Sciatic nerve (tissue), 2 donors: Measurements from ENCODE around the gene AMZ1. TPM values are rescaled to one million over a fixed set of nuclear protein-coding genes. Genes with fewer than 3 reads are reported as not detected.

Experiments used
- ATAC-seq: fragments of 200-7000 bp; cut with Tn5 transposase; one replicate; pipeline ENCODE4 v1.9.1; 2020; ENCODE audit warnings: mild to moderate bottlenecking, moderate library complexity
- DNase-seq: peaks from one replicate; pipeline ENCODE4 v3.0.0-alpha.2; 2020; ENCODE audit warnings: low spot score
- intact Hi-C: fragments of 100-400 bp; cut with DNase I; formaldehyde crosslinking; loops from one replicate; pipeline ENCODE4 v1.14.2; 2022
- total RNA-seq: library from RNA; stranded (reverse); fragmentation: NEBNext Ultra II Directional; extraction: Animal tissue kit (Norgen Biotek cat#: 25700); gene quantifications from one replicate; pipeline ENCODE4 v1.2.1, GENCODE V29; 2021
- donor health status: DM: no; HTN: no; CAD: no.
- donor health status: DM: no; HTN: no; CAD: no.

The AMZ1 gene
- total RNA-seq: 0.31 TPM

GRCh38 chr7:2687881-2688318, at the start of gene AMZ1:
Gene AMZ1 (plus strand): TSS chr7:2688202. CDS start chr7:2700452, 12,250 bp downstream.
- DNase-seq (no peak), ATAC-seq (peak; percentile 47)
- intact Hi-C loops: no loop called here

GRCh38 chr7:2638224-2638991, 49.6 kb upstream of the AMZ1 start:
- peak; percentile 49 for ATAC-seq
- intact Hi-C loops: no loop called here
- peak; percentile 80 for DNase-seq

- intact Hi-C loops: no loop called here
- DNase-seq (no peak), ATAC-seq (no peak)
These were observed 48.8 kb upstream of the AMZ1 start for GRCh38 chr7:2639181-2639681.

- no peak for DNase-seq
- ATAC-seq: no peak
- intact Hi-C loops: no loop called here
These were observed 48.1 kb upstream of the AMZ1 start for GRCh38 chr7:2639695-2640481.

GRCh38 chr7:2640482-2640830, 47.5 kb upstream of the AMZ1 start:
- DNase-seq (no peak), ATAC-seq (no peak)
- intact Hi-C loops: no loop called here

- ATAC-seq (no peak), DNase-seq (no peak)
- intact Hi-C loops: no loop called here
These were observed 47.1 kb upstream of the AMZ1 start for GRCh38 chr7:2640846-2641316.

- DNase-seq (peak; percentile 88), ATAC-seq (peak; percentile 80)
- intact Hi-C loops: no loop called here
These were observed 46.3 kb upstream of the AMZ1 start for GRCh38 chr7:2641406-2642393.

- DNase-seq (no peak), ATAC-seq (no peak)
- intact Hi-C loops: no loop called here
These were observed 44.4 kb upstream of the AMZ1 start for GRCh38 chr7:2643386-2644219.

- intact Hi-C loops: no loop called here
- ATAC-seq (no peak), DNase-seq (no peak)
These were observed 43.8 kb upstream of the AMZ1 start for GRCh38 chr7:2644220-2644561.

- intact Hi-C loops: no loop called here
- ATAC-seq (no peak), DNase-seq (peak; percentile 61)
These were observed 43.3 kb upstream of the AMZ1 start for GRCh38 chr7:2644562-2645273.

GRCh38 chr7:2645274-2645868, 42.6 kb upstream of the AMZ1 start:
- intact Hi-C loops: no loop called here
- no peak for ATAC-seq
- DNase-seq: peak; percentile 56

GRCh38 chr7:2646336-2646679, 41.7 kb upstream of the AMZ1 start:
- DNase-seq (no peak), ATAC-seq (no peak)
- intact Hi-C loops: no loop called here

GRCh38 chr7:2646680-2647571, 41.1 kb upstream of the AMZ1 start:
- DNase-seq (no peak), ATAC-seq (no peak)
- intact Hi-C loops: no loop called here

- intact Hi-C loops: no loop called here
- peak; percentile 56 for DNase-seq
- ATAC-seq: no peak
These were observed 40.3 kb upstream of the AMZ1 start for GRCh38 chr7:2647594-2648172.

GRCh38 chr7:2649139-2649838, 38.7 kb upstream of the AMZ1 start:
- intact Hi-C loops: no loop called here
- DNase-seq (no peak), ATAC-seq (no peak)
